ENCODE results near the gene CUL4A. TPM values are rescaled to one million over a fixed set of nuclear protein-coding genes. Genes with fewer than 3 reads are reported as not detected.
"Not testable (repeated sequence)": the region's sequence is repeated elsewhere in the genome, so short reads cannot be mapped to it uniquely, and the experiment has no call there.

CUL4A gene
- total RNA-seq, 1 experiment from 2014 or later, result 85.9 TPM

DNA sequence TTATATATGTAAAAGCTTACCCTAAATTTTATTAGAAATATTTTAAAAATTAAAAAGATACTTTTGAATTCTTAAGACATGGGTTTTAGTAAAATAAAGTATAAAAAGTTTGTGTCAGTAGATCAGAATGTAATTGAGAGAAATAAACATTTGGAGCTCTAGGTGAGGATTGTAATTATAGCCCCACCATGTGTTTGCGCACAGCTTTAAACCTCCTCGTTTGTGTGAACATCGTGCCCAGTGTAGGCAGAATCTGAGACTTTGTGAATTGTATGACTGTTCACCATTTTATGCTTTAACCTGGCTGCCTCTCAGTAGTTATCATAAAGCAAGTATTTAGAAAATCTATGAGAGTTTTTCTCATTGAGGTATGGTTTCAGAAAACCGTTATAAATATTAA, 29.1 kb downstream of the CUL4A start:
- DNase-seq (ENCODE audit: unreplicated experiment), result no peak
- no TSS peak for BruUV-seq (replicated peaks)
- Mint-ChIP-seq H3K4me1 (ENCODE audit: insufficient read depth, unreplicated experiment) (no peaks in the 10 kb centered on the region), H3K4me3 (ENCODE audit: unreplicated experiment) (no peak overlapping the region), H3K27me3 (ENCODE audit: insufficient read depth, unreplicated experiment) (no peaks in the 10 kb centered on the region), H3K9me3 (ENCODE audit: unreplicated experiment) (no peaks in the 10 kb centered on the region), H3K27ac (ENCODE audit: low read depth, unreplicated experiment) (no peak overlapping the region), H3K36me3 (ENCODE audit: insufficient read depth, unreplicated experiment) (peaks cover 85% of the 10 kb centered on the region)
- ChIA-PET CTCF (interaction anchor here (0.7 kb wide), 2 partner anchors 298 to 307 kb away, joined by 3 read pairs; no protein-coding TSS in a partner anchor), POLR2A (interaction anchor here (0.6 to 0.7 kb wide), 2 partner anchors 12 to 307 kb away, joined by 3 read pairs; no protein-coding TSS in a partner anchor)
- TF ChIP-seq, protein P1, sequence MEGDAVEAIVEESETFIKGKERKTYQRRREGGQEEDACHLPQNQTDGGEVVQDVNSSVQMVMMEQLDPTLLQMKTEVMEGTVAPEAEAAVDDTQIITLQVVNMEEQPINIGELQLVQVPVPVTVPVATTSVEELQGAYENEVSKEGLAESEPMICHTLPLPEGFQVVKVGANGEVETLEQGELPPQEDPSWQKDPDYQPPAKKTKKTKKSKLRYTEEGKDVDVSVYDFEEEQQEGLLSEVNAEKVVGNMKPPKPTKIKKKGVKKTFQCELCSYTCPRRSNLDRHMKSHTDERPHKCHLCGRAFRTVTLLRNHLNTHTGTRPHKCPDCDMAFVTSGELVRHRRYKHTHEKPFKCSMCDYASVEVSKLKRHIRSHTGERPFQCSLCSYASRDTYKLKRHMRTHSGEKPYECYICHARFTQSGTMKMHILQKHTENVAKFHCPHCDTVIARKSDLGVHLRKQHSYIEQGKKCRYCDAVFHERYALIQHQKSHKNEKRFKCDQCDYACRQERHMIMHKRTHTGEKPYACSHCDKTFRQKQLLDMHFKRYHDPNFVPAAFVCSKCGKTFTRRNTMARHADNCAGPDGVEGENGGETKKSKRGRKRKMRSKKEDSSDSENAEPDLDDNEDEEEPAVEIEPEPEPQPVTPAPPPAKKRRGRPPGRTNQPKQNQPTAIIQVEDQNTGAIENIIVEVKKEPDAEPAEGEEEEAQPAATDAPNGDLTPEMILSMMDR (IDR thresholded peaks at IDR 0.05; ENCODE audit: unreplicated experiment), result no peak
- intact Hi-C loops (cut with micrococcal nuclease), result no loop called here

DNA sequence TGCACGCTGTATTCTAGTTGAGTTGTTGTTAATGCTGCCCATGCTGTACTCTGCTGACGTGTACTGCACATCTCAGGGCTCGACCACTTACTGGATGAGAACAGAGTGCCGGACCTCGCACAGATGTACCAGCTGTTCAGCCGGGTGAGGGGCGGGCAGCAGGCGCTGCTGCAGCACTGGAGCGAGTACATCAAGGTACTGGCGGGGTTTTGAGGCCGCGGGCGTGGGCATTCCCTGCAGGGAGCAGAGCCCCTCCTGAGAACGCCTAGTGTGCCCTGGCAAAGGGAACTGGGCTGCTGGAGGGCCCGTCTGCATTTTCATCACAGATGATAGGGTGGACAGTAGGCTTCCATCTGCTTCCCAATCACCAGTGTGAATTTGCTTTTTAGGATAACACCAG, 29.9 kb downstream of the CUL4A start:
- Mint-ChIP-seq H3K36me3 (ENCODE audit: insufficient read depth, unreplicated experiment) (peaks cover 85% of the 10 kb centered on the region), H3K4me1 (ENCODE audit: insufficient read depth, unreplicated experiment) (no peaks in the 10 kb centered on the region), H3K9me3 (ENCODE audit: unreplicated experiment) (no peaks in the 10 kb centered on the region), H3K27ac (ENCODE audit: low read depth, unreplicated experiment) (no peak overlapping the region), H3K27me3 (ENCODE audit: insufficient read depth, unreplicated experiment) (no peaks in the 10 kb centered on the region), H3K4me3 (ENCODE audit: unreplicated experiment) (no peak overlapping the region)
- CTCF ChIA-PET, result no interaction called here
- no peak for DNase-seq (ENCODE audit: unreplicated experiment)
- TF ChIP-seq, protein P1 (IDR thresholded peaks at IDR 0.05; ENCODE audit: unreplicated experiment), result no peak
- intact Hi-C loops (cut with micrococcal nuclease), result no loop called here
- BruUV-seq (replicated peaks), result no TSS peak
- POLR2A ChIA-PET, result no interaction called here

DNA sequence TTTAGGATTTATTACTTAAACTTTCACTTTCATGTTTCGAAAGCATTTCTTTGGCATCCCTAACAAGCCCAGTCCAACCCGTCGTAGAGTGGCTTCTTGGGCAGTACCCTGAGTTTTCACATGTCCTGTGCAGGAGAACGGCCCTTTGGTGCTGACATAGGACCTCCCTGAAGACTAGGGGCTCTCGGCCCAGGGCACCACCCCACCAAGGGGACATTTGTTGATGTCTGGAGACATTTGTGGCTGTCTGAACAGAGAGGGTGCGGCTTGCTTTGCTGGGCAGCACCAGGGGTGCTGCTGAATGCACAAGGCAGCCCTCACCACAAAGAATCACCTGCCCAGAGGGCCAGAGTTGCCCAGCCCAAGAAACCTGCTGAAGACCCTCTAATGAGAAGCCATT, 30.6 kb downstream of the CUL4A start:
- TF ChIP-seq, protein P1 (IDR thresholded peaks at IDR 0.05; ENCODE audit: unreplicated experiment), result no peak
- H3K27ac Mint-ChIP-seq (ENCODE audit: low read depth, unreplicated experiment), result no peak overlapping the region
- H3K4me3 Mint-ChIP-seq (ENCODE audit: unreplicated experiment), result no peak overlapping the region
- no peaks in the 10 kb centered on the region for H3K27me3 Mint-ChIP-seq (ENCODE audit: insufficient read depth, unreplicated experiment)
- no TSS peak for BruUV-seq (replicated peaks)
- intact Hi-C loops (cut with micrococcal nuclease), result no loop called here
- ChIA-PET POLR2A (no interaction called here), CTCF (no interaction called here)
- H3K9me3 Mint-ChIP-seq (ENCODE audit: unreplicated experiment), result no peaks in the 10 kb centered on the region
- no peaks in the 10 kb centered on the region for H3K4me1 Mint-ChIP-seq (ENCODE audit: insufficient read depth, unreplicated experiment)
- no peak for DNase-seq (ENCODE audit: unreplicated experiment)
- H3K36me3 Mint-ChIP-seq (ENCODE audit: insufficient read depth, unreplicated experiment), result peaks cover 85% of the 10 kb centered on the region

DNA sequence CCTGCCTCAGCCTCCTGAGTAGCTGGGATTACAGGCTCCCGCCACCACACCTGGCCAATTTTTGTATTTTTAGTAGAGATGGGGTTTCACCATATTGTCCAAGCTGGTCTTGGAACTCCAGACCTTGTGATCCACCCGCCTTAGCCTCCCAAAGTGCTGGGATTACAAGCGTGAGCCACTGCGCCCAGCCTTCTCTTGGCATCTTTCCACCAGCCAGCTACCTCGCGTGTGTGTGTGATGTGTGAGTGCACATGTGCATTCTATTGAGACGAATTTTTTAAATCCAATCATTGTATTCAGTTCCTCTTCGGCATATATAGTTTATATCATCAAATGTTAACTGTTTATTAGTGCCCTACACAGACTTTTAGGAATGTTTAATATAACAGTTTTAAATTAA, 32.2 kb downstream of the CUL4A start:
- BruUV-seq (replicated peaks); H3K4me3 Mint-ChIP-seq (ENCODE audit: unreplicated experiment); H3K9me3 Mint-ChIP-seq (ENCODE audit: unreplicated experiment); H3K4me1 Mint-ChIP-seq (ENCODE audit: insufficient read depth, unreplicated experiment); DNase-seq (ENCODE audit: unreplicated experiment); H3K27ac Mint-ChIP-seq (ENCODE audit: low read depth, unreplicated experiment); H3K27me3 Mint-ChIP-seq (ENCODE audit: insufficient read depth, unreplicated experiment); intact Hi-C loops (cut with micrococcal nuclease); CTCF ChIA-PET: not testable (repeated sequence)
- POLR2A ChIA-PET, result interaction anchor here (0.6 to 1.1 kb wide), 2 partner anchors 9 to 150 kb away, joined by 3 read pairs; no protein-coding TSS in a partner anchor
- peaks cover 85% of the 10 kb centered on the region for H3K36me3 Mint-ChIP-seq (ENCODE audit: insufficient read depth, unreplicated experiment)

DNA sequence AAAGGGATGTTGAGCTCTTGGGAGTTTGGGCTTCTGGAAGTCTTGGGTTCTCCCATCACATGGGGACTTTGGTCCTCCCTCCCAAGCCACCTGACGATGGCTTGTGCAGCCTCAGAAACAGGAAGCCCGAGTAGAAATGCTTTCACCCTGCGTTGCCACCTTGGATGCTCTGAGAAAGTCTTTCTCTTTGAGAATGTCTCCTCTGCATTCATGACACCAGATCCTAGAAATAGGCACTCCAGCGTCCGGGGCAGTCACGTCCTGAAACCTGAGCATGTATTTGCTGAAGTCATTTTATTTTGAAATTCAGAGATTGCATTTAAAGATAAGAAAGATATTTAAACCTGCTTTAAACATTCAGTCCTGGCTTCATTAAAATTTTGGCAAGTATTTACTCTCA, 34.4 kb downstream of the CUL4A start:
- intact Hi-C loops (cut with micrococcal nuclease), result no loop called here
- Mint-ChIP-seq H3K27me3 (ENCODE audit: insufficient read depth, unreplicated experiment) (no peaks in the 10 kb centered on the region), H3K4me1 (ENCODE audit: insufficient read depth, unreplicated experiment) (no peaks in the 10 kb centered on the region), H3K9me3 (ENCODE audit: unreplicated experiment) (no peaks in the 10 kb centered on the region), H3K4me3 (ENCODE audit: unreplicated experiment) (no peak overlapping the region), H3K27ac (ENCODE audit: low read depth, unreplicated experiment) (no peak overlapping the region), H3K36me3 (ENCODE audit: insufficient read depth, unreplicated experiment) (peaks cover 87% of the 10 kb centered on the region)
- TF ChIP-seq, protein P1 (IDR thresholded peaks at IDR 0.05; ENCODE audit: unreplicated experiment), result no peak
- CTCF ChIA-PET, result interaction anchor here (0.8 kb wide), 1 partner anchor 149 kb away, joined by 3 read pairs; no protein-coding TSS in a partner anchor
- no peak for DNase-seq (ENCODE audit: unreplicated experiment)
- POLR2A ChIA-PET, result interaction anchor here (0.7 kb wide), 1 partner anchor 387 kb away, joined by 3 read pairs; no protein-coding TSS in a partner anchor
- no TSS peak for BruUV-seq (replicated peaks)
